ENCODE results near the gene PEAR1.

PEAR1 gene

GRCh38 chr1:156895927-156896326 lies 2.4 kb downstream of the PEAR1 start:
- Histone ChIP-seq H3K14ac (ENCODE audit: low read length) (peak overlapping the region; percentile 68), H3K23ac (ENCODE audit: low read length) (no peak overlapping the region)
- WGBS (ENCODE audit: extremely low coverage, insufficient coverage, insufficient read length): no CpG with 5 or more reads among the region's 6 CpGs

GRCh38 chr1:156896490-156897033 lies 3.0 kb downstream of the PEAR1 start:
- peak; percentile 87 to 88 for DNase-seq
- peak overlapping the region; percentile 97 for H2BK12ac ChIP-seq (ENCODE audit: low read length)
- peak overlapping the region; percentile 88 for H3K18ac ChIP-seq (ENCODE audit: low read length)
- H2AK5ac ChIP-seq (ENCODE audit: low read length): peak overlapping the region; percentile 28
- no CpG with 5 or more reads among the region's 16 CpGs for WGBS (ENCODE audit: extremely low coverage, insufficient coverage, insufficient read length)
- H3K23ac ChIP-seq (ENCODE audit: low read length): no peak overlapping the region
- H3K4me2 ChIP-seq (ENCODE audit: low read length): peak overlapping the region; percentile 43
- H2BK5ac ChIP-seq (ENCODE audit: low read depth, low read length, poor library complexity): peak overlapping the region; percentile 94
- H3K36me3 ChIP-seq (ENCODE audit: control insufficient read depth in 1 of 2, insufficient read depth in 2 of 2, low read length in 2 of 2): no peaks in the 10 kb centered on the region
- peak overlapping the region; percentile 97 for H3K27ac ChIP-seq (ENCODE audit: low read depth, low read length)
- peak overlapping the region; percentile 97 for H4K91ac ChIP-seq (ENCODE audit: low read depth, low read length)
- H3K4me3 ChIP-seq (ENCODE audit: low read depth, low read length): no peak overlapping the region
- H3K9me3 ChIP-seq (ENCODE audit: insufficient read depth, low read depth, low read length): no peaks in the 10 kb centered on the region
- peaks cover 15% of the 10 kb centered on the region for H3K79me2 ChIP-seq (ENCODE audit: control insufficient read depth, insufficient read depth, low read length, poor library complexity)
- H3K4ac ChIP-seq (ENCODE audit: low read depth, low read length): peak overlapping the region; percentile 71
- H4K12ac ChIP-seq (ENCODE audit: low read depth, low read length): no peak overlapping the region
- peaks cover 48% of the 10 kb centered on the region for H3K79me1 ChIP-seq (ENCODE audit: low read length)
- peak overlapping the region; percentile 12 for H2AFZ ChIP-seq (ENCODE audit: insufficient read depth, low read length, poor library complexity)
- H3K9ac ChIP-seq (ENCODE audit: low read length): no peak overlapping the region
- peaks cover 45 to 49% of the 10 kb centered on the region in 2 experiments for H3K4me1 ChIP-seq (ENCODE audit: control insufficient read depth in 1 of 2, insufficient read depth in 2 of 2, low read length in 2 of 2)
- peak overlapping the region; percentile 96 for H2BK120ac ChIP-seq (ENCODE audit: insufficient read depth, low read length, poor library complexity)
- H3K14ac ChIP-seq (ENCODE audit: low read length): peak overlapping the region; percentile 95
- H4K8ac ChIP-seq (ENCODE audit: low read depth, low read length): peak overlapping the region; percentile 83
- H3K27me3 ChIP-seq (ENCODE audit: insufficient read depth, low read length): no peaks in the 10 kb centered on the region

More at GRCh38 chr1:156895927-156896326, 2.4 kb downstream of the PEAR1 start:
- no peak overlapping the region for H3K4me2 ChIP-seq (ENCODE audit: low read length)
- H4K8ac ChIP-seq (ENCODE audit: low read depth, low read length): peak overlapping the region; percentile 50
- H2BK5ac ChIP-seq (ENCODE audit: low read depth, low read length, poor library complexity): peak overlapping the region; percentile 79
- peaks cover 45 to 49% of the 10 kb centered on the region in 2 experiments for H3K4me1 ChIP-seq (ENCODE audit: control insufficient read depth in 1 of 2, insufficient read depth in 2 of 2, low read length in 2 of 2)
- peak overlapping the region; percentile 96 for H3K27ac ChIP-seq (ENCODE audit: low read depth, low read length)
- no peak overlapping the region for H3K9ac ChIP-seq (ENCODE audit: low read length)
- H3K9me3 ChIP-seq (ENCODE audit: insufficient read depth, low read depth, low read length): no peaks in the 10 kb centered on the region
- H3K79me1 ChIP-seq (ENCODE audit: low read length): peaks cover 48% of the 10 kb centered on the region
- H3K4ac ChIP-seq (ENCODE audit: low read depth, low read length): peak overlapping the region; percentile 44
- no peaks in the 10 kb centered on the region for H3K27me3 ChIP-seq (ENCODE audit: insufficient read depth, low read length)
- H3K36me3 ChIP-seq (ENCODE audit: control insufficient read depth in 1 of 2, insufficient read depth in 2 of 2, low read length in 2 of 2): no peaks in the 10 kb centered on the region
- peak overlapping the region; percentile 62 for H4K91ac ChIP-seq (ENCODE audit: low read depth, low read length)
- H2BK12ac ChIP-seq (ENCODE audit: low read length): peak overlapping the region; percentile 77
- no peak overlapping the region for H4K12ac ChIP-seq (ENCODE audit: low read depth, low read length)
- DNase-seq: no peak
- peak overlapping the region; percentile 66 for H3K18ac ChIP-seq (ENCODE audit: low read length)
- peaks cover 15% of the 10 kb centered on the region for H3K79me2 ChIP-seq (ENCODE audit: control insufficient read depth, insufficient read depth, low read length, poor library complexity)
- H3K4me3 ChIP-seq (ENCODE audit: low read depth, low read length): no peak overlapping the region
- peak overlapping the region; percentile 38 for H2BK120ac ChIP-seq (ENCODE audit: insufficient read depth, low read length, poor library complexity)
- peak overlapping the region; percentile 28 for H2AK5ac ChIP-seq (ENCODE audit: low read length)
- H2AFZ ChIP-seq (ENCODE audit: insufficient read depth, low read length, poor library complexity): no peak overlapping the region

GRCh38 chr1:156897078-156897825 lies 3.7 kb downstream of the PEAR1 start:
- Histone ChIP-seq H3K4me3 (ENCODE audit: low read depth, low read length) (no peak overlapping the region), H3K14ac (ENCODE audit: low read length) (peak overlapping the region; percentile 95), H3K36me3 (ENCODE audit: control insufficient read depth in 1 of 2, insufficient read depth in 2 of 2, low read length in 2 of 2) (peaks cover 0 to 3% of the 10 kb centered on the region in 2 experiments), H4K12ac (ENCODE audit: low read depth, low read length) (peak overlapping the region; percentile 1), H3K79me2 (ENCODE audit: control insufficient read depth, insufficient read depth, low read length, poor library complexity) (peaks cover 15% of the 10 kb centered on the region), H3K27me3 (ENCODE audit: insufficient read depth, low read length) (no peaks in the 10 kb centered on the region), H2BK5ac (ENCODE audit: low read depth, low read length, poor library complexity) (peak overlapping the region; percentile 94), H3K4ac (ENCODE audit: low read depth, low read length) (peak overlapping the region; percentile 71), H3K79me1 (ENCODE audit: low read length) (peaks cover 48% of the 10 kb centered on the region), H3K9ac (ENCODE audit: low read length) (peak overlapping the region; percentile 8), H3K4me2 (ENCODE audit: low read length) (peak overlapping the region; percentile 43), H3K9me3 (ENCODE audit: insufficient read depth, low read depth, low read length) (no peaks in the 10 kb centered on the region), H3K4me1 (ENCODE audit: control insufficient read depth in 1 of 2, insufficient read depth in 2 of 2, low read length in 2 of 2) (peaks cover 47 to 49% of the 10 kb centered on the region in 2 experiments), H4K8ac (ENCODE audit: low read depth, low read length) (peak overlapping the region; percentile 83), H4K91ac (ENCODE audit: low read depth, low read length) (peak overlapping the region; percentile 97), H2AFZ (ENCODE audit: insufficient read depth, low read length, poor library complexity) (peak overlapping the region; percentile 26), H2BK120ac (ENCODE audit: insufficient read depth, low read length, poor library complexity) (peak overlapping the region; percentile 96), H3K27ac (ENCODE audit: low read depth, low read length) (peak overlapping the region; percentile 97), H3K23ac (ENCODE audit: low read length) (no peak overlapping the region), H2BK12ac (ENCODE audit: low read length) (peak overlapping the region; percentile 97), H3K18ac (ENCODE audit: low read length) (peak overlapping the region; percentile 88), H2AK5ac (ENCODE audit: low read length) (peak overlapping the region; percentile 93)
- no peak for DNase-seq
- WGBS (ENCODE audit: extremely low coverage, insufficient coverage, insufficient read length): no CpG with 5 or more reads among the region's 14 CpGs

- peak overlapping the region; percentile 6 for H3K4ac ChIP-seq (ENCODE audit: low read depth, low read length)
- peaks cover 15% of the 10 kb centered on the region for H3K79me2 ChIP-seq (ENCODE audit: control insufficient read depth, insufficient read depth, low read length, poor library complexity)
- H3K27ac ChIP-seq (ENCODE audit: low read depth, low read length): no peak overlapping the region
- H3K23ac ChIP-seq (ENCODE audit: low read length): no peak overlapping the region
- H3K27me3 ChIP-seq (ENCODE audit: insufficient read depth, low read length): no peaks in the 10 kb centered on the region
- H3K4me2 ChIP-seq (ENCODE audit: low read length): no peak overlapping the region
- H3K9me3 ChIP-seq (ENCODE audit: insufficient read depth, low read depth, low read length): no peaks in the 10 kb centered on the region
- H3K14ac ChIP-seq (ENCODE audit: low read length): peak overlapping the region; percentile 95
- peaks cover 0 to 3% of the 10 kb centered on the region in 2 experiments for H3K36me3 ChIP-seq (ENCODE audit: control insufficient read depth in 1 of 2, insufficient read depth in 2 of 2, low read length in 2 of 2)
- H2AK5ac ChIP-seq (ENCODE audit: low read length): peak overlapping the region; percentile 9
- peak overlapping the region; percentile 88 for H3K18ac ChIP-seq (ENCODE audit: low read length)
- no peak for DNase-seq
- no peak overlapping the region for H3K9ac ChIP-seq (ENCODE audit: low read length)
- peaks cover 45 to 47% of the 10 kb centered on the region in 2 experiments for H3K4me1 ChIP-seq (ENCODE audit: control insufficient read depth in 1 of 2, insufficient read depth in 2 of 2, low read length in 2 of 2)
- H2BK5ac ChIP-seq (ENCODE audit: low read depth, low read length, poor library complexity): peak overlapping the region; percentile 94
- peak overlapping the region; percentile 97 for H4K91ac ChIP-seq (ENCODE audit: low read depth, low read length)
- no peak overlapping the region for H4K12ac ChIP-seq (ENCODE audit: low read depth, low read length)
- peaks cover 46% of the 10 kb centered on the region for H3K79me1 ChIP-seq (ENCODE audit: low read length)
- no CpG with 5 or more reads among the region's 13 CpGs for WGBS (ENCODE audit: extremely low coverage, insufficient coverage, insufficient read length)
- no peak overlapping the region for H4K8ac ChIP-seq (ENCODE audit: low read depth, low read length)
- H3K4me3 ChIP-seq (ENCODE audit: low read depth, low read length): no peak overlapping the region
- H2AFZ ChIP-seq (ENCODE audit: insufficient read depth, low read length, poor library complexity): no peak overlapping the region
- peak overlapping the region; percentile 97 for H2BK12ac ChIP-seq (ENCODE audit: low read length)
- peak overlapping the region; percentile 96 for H2BK120ac ChIP-seq (ENCODE audit: insufficient read depth, low read length, poor library complexity)
These were observed 4.6 kb downstream of the PEAR1 start for GRCh38 chr1:156898161-156898566.

All from trophoblast cell (in vitro differentiated cells and primary cell).